Measurements from ENCODE around the gene ALKAL2.

The ALKAL2 gene

GRCh38 chr2:244547-244946 lies 43.3 kb downstream of the ALKAL2 start:
- no peak for DNase-seq (ENCODE audit: low spot score)

DNA sequence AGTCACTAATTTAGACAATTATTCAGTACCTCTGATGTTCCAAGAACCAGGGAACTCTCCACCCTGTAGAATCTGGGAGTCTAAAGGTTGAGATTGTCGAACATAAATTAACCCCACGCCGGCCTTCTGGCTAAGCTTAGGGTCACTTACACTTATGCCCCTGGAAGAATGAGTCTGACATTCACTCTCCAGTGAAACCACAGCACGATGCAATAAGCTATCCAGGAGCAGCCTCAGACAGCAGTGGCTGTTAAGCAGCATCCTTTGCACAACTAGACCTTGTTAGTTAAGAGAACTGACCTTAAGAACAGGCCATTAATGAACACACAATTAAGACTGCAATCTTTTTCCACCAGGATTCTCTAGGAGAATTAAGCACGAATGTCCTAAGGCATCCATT lies 49.0 kb downstream of the ALKAL2 start:
- DNase-seq (ENCODE audit: low spot score) = no peak

DNA sequence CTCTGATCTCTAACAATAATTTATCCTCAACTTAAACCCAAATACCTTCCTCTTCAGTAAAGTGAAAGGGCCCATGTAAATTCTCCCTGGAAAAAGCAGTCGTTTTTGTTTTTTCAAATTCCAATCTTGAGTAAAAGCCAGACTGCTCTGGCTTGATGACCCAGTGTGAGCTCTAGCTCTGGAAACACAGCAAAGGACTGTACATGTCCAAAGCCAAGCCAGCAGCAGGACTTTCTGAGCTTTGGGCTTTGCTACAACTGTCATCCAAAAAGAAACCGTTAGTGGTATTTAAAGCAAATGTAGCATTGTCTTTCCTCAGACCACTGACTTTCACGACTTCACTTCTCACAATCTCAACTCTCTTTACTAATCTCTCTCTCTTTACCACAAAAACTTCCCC lies 49.5 kb downstream of the ALKAL2 start:
- no peak for DNase-seq (ENCODE audit: low spot score)

- DNase-seq (ENCODE audit: low spot score) = no peak
These were observed 50.0 kb downstream of the ALKAL2 start for GRCh38 chr2:237878-238277.

GRCh38 chr2:236993-237539 lies 50.8 kb downstream of the ALKAL2 start:
- DNase-seq (ENCODE audit: low spot score) = no peak

DNA sequence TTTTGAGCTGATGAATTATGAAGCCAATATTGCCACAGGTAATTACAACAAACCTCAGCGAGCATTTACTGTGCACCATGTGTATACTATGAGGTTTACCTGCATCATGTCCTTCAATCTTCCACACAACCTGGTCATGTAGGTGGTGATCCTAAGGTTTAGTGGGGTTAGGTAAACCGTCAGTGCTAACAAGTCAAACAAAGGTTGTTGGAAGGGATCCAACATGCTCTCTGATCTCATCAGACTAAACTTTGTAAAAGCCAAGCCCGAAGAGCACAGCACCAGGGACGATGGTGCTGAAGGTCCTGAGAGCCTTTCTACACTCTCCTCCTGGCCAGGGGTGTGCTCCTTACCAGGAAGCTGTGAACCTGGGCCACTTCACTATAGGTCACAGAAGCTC lies 53.5 kb downstream of the ALKAL2 start:
- DNase-seq (ENCODE audit: low spot score) = no peak

GRCh38 chr2:233030-233429 lies 54.9 kb downstream of the ALKAL2 start:
- DNase-seq (ENCODE audit: low spot score) = no peak

GRCh38 chr2:231521-232185 lies 56.2 kb downstream of the ALKAL2 start:
- DNase-seq (ENCODE audit: low spot score) = no peak

Data from NAMALWA (cell line).